Left ventricle myocardium inferior (tissue), 1 donor: ENCODE data around the gene KLHL30. TPM values are rescaled to one million over a fixed set of nuclear protein-coding genes. Genes with fewer than 3 reads are reported as not detected.

Experiments
- DNase-seq: peaks from one replicate; pipeline ENCODE4 v3.0.0-alpha.2; 2020
- H3K27ac ChIP-seq: fragments of 200-600 bp; replicated peaks from 2 replicates; pipeline ENCODE4 v1.8.0; 2021
- H3K27me3 ChIP-seq: fragments of 200-600 bp; 2 replicates; pipeline ENCODE4 v1.8.0; 2021; ENCODE audit warnings: low read depth
- H3K36me3 ChIP-seq: fragments of 200-600 bp; 2 replicates; pipeline ENCODE4 v1.8.0; 2021
- H3K4me1 ChIP-seq: fragments of 200-600 bp; 2 replicates; pipeline ENCODE4 v1.8.0; 2021
- H3K4me3 ChIP-seq: fragments of 200-600 bp; 2 replicates; pipeline ENCODE4 v1.8.0; 2021; ENCODE audit warnings: mild to moderate bottlenecking, moderate library complexity
- H3K9me3 ChIP-seq: fragments of 200-600 bp; replicated peaks from 2 replicates; pipeline ENCODE4 v1.8.0; 2021
- intact Hi-C: fragments of 100-400 bp; cut with micrococcal nuclease; formaldehyde crosslinking; loops from one replicate; pipeline ENCODE4 v1.11.0; 2022
- total RNA-seq: library from RNA; stranded (reverse); fragmentation: NEBNext Ultra II Directional; extraction: Animal tissue kit (Norgen Biotek cat#: 25700); gene quantifications from one replicate; pipeline ENCODE4 v1.2.1, GENCODE V29; 2021
- TF ChIP-seq, protein P1 (sequence below): fragments of 200-600 bp; IDR thresholded peaks from 2 replicates; pipeline ENCODE4 v1.8.0; 2021; ENCODE audit warnings: antibody characterized with exemption, mild to moderate bottlenecking, borderline replicate concordance
- donor health status: DM: no; HTN: yes; CAD: no; lungs with severe emphysema.

The KLHL30 gene
- total RNA-seq, 1 donor from 2014 or later: 17.3 TPM

DNA sequence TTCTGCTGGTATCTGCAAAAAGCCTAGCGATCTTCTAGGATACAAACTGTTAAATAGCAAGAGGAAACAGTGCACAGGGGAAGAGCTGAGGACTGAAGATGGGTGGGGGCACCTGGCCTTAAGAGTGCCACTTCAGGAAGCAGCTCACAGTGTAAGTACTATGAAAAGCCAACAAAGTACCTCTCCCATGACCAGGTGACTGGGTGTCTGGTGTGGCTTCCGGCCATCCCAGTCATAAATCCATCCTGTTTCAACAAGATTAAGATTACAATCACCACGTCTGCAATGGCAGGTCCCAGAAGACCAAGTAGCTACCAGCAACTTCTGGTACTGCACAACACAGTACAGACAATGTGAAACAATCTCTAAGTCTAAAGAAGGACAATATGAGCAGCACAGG is 36.2 kb downstream of the KLHL30 start:
- Histone ChIP-seq H3K9me3 (no peaks in the 10 kb centered on the region), H3K27ac (no peak overlapping the region), H3K4me1 (peaks cover 9% of the 10 kb centered on the region), H3K36me3 (peaks cover 96% of the 10 kb centered on the region), H3K4me3 (no peak overlapping the region), H3K27me3 (no peaks in the 10 kb centered on the region)
- intact Hi-C loops: no loop called here
- no peak for DNase-seq
- TF ChIP-seq, protein P1, sequence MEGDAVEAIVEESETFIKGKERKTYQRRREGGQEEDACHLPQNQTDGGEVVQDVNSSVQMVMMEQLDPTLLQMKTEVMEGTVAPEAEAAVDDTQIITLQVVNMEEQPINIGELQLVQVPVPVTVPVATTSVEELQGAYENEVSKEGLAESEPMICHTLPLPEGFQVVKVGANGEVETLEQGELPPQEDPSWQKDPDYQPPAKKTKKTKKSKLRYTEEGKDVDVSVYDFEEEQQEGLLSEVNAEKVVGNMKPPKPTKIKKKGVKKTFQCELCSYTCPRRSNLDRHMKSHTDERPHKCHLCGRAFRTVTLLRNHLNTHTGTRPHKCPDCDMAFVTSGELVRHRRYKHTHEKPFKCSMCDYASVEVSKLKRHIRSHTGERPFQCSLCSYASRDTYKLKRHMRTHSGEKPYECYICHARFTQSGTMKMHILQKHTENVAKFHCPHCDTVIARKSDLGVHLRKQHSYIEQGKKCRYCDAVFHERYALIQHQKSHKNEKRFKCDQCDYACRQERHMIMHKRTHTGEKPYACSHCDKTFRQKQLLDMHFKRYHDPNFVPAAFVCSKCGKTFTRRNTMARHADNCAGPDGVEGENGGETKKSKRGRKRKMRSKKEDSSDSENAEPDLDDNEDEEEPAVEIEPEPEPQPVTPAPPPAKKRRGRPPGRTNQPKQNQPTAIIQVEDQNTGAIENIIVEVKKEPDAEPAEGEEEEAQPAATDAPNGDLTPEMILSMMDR: no peak

DNA sequence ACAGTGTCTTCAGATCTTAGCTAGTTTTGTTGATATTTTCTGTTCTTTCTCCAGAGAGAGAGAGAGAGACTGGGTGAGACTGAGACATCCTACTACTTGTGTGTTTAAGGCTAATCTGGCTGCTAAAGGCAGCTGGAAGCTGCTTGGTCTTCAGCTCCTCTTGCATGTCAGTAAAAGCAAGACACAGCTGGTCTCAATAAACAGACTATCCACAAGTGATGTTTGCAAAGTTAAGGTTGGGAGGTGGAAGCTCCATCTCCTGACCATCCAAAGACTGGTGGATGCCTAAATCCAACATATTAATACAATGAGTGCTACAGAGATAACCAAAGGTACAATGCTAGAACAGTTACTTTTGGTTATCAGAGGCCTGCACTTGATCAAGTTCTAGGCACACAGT is 38.1 kb downstream of the KLHL30 start:
- no peaks in the 10 kb centered on the region for H3K9me3 ChIP-seq
- H3K27ac ChIP-seq: no peak overlapping the region
- H3K36me3 ChIP-seq: peaks cover 97% of the 10 kb centered on the region
- intact Hi-C loops: no loop called here
- no peak overlapping the region for H3K4me3 ChIP-seq
- DNase-seq: no peak
- TF ChIP-seq, protein P1: no peak
- H3K4me1 ChIP-seq: no peaks in the 10 kb centered on the region
- no peaks in the 10 kb centered on the region for H3K27me3 ChIP-seq

DNA sequence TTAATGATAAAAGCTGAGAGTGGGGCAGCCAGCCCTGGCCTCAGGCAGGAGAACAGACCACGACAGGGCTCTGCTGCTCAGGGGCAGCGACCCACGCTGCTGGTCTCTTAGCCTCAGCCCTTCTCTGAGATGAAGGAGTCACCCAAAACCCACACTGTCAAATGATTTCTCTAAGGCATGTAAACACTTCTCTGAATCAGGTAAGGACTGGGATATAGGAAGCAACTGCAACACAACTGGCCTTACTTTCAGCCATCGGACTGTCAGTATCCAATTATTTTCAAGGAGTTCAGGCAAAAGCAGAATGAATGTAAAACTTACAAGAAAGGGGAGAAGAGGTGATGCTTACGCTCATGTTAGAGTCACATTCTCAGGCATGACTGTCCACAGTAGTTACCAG is 42.1 kb downstream of the KLHL30 start:
- peaks cover 97% of the 10 kb centered on the region for H3K36me3 ChIP-seq

DNA sequence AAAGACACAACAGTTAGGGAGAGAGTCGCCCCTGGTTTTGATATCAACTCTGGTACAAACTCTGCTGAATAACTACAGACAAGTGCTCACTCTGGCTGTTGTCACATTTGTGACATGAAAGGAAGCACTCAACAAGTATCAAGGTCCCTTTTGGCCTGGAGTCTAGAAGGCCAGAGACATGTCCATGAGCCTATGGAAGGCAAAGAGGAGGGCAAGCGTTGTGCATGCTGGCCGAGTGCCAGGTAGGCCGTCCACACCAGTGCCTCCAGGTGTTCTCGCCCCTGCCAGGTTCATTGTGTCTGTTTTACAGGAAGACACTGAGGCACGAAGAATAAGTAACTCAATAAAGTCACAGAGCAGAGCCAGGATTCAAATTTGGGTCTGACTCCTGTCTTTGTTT is 43.9 kb downstream of the KLHL30 start:
- Histone ChIP-seq H3K36me3 (peaks cover 100% of the 10 kb centered on the region), H3K4me1 (peaks cover 22% of the 10 kb centered on the region), H3K27me3 (no peaks in the 10 kb centered on the region), H3K27ac (no peak overlapping the region), H3K4me3 (no peak overlapping the region), H3K9me3 (no peaks in the 10 kb centered on the region)
- TF ChIP-seq, protein P1: no peak
- DNase-seq: no peak
- intact Hi-C loops: no loop called here

More for the DNA sequence above, 42.1 kb downstream of the KLHL30 start:
- Histone ChIP-seq H3K27ac (no peak overlapping the region), H3K4me1 (peaks cover 15% of the 10 kb centered on the region), H3K4me3 (no peak overlapping the region), H3K9me3 (no peaks in the 10 kb centered on the region), H3K27me3 (no peaks in the 10 kb centered on the region)
- TF ChIP-seq, protein P1: no peak
- no peak for DNase-seq
- intact Hi-C loops: no loop called here

DNA sequence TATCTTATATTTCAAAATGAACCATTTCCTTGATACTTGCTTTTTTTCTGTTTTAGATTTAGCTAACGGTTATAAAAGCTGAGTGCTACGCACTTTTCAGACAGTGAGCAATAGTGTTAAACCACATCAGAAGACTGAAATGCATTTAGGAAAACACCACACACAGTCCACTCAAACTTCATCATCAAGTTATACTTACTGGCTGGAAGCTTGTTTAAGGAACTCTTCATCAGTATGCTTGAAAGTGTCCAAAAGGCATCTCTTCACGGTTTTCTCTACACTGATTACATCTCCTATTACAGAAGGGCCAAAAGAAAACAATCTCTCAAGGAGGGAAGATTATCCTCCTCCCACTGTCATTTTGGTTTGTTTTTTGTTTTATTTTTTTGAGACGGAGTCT is 45.4 kb downstream of the KLHL30 start:
- TF ChIP-seq, protein P1: no peak
- Histone ChIP-seq H3K4me1 (peaks cover 35% of the 10 kb centered on the region), H3K27me3 (no peaks in the 10 kb centered on the region), H3K27ac (no peak overlapping the region), H3K9me3 (no peaks in the 10 kb centered on the region), H3K36me3 (peaks cover 100% of the 10 kb centered on the region), H3K4me3 (no peak overlapping the region)
- no peak for DNase-seq
- intact Hi-C loops: no loop called here
